Endothelial cell of umbilical vein (primary cell): Measurements from ENCODE around the gene BSG.

Experiments used
- POLR2A ChIP-seq: IDR thresholded peaks from 2 replicates; pipeline ENCODE4 v1.6.1; 2012; ENCODE audit warnings: low read depth, mild to moderate bottlenecking, control low read depth, low read length
- TF ChIP-seq, protein P1 (sequence below), 2 donors: IDR thresholded peaks; 1 replicate in 1 of 2; 2 replicates in 1 of 2; pipeline ENCODE4 v1.5.1; 2011; ENCODE audit warnings: low read length in 2 of 2, mild to moderate bottlenecking in 2 of 2, moderate library complexity in 2 of 2, control low read depth in 1 of 2, inconsistent platforms in 1 of 2, low read depth in 1 of 2; ENCODE audit not compliant: insufficient read depth in 1 of 2; ENCODE audit errors: extremely low read depth in 1 of 2

- TF ChIP-seq, protein P1, sequence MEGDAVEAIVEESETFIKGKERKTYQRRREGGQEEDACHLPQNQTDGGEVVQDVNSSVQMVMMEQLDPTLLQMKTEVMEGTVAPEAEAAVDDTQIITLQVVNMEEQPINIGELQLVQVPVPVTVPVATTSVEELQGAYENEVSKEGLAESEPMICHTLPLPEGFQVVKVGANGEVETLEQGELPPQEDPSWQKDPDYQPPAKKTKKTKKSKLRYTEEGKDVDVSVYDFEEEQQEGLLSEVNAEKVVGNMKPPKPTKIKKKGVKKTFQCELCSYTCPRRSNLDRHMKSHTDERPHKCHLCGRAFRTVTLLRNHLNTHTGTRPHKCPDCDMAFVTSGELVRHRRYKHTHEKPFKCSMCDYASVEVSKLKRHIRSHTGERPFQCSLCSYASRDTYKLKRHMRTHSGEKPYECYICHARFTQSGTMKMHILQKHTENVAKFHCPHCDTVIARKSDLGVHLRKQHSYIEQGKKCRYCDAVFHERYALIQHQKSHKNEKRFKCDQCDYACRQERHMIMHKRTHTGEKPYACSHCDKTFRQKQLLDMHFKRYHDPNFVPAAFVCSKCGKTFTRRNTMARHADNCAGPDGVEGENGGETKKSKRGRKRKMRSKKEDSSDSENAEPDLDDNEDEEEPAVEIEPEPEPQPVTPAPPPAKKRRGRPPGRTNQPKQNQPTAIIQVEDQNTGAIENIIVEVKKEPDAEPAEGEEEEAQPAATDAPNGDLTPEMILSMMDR (IDR thresholded peaks at IDR 0.05; ENCODE audit: extremely low read depth in 1 of 2, insufficient read depth in 1 of 2, low read depth in 1 of 2, low read length in 2 of 2): no peak
- no peak for TF ChIP-seq POLR2A
These were observed 37.8 kb downstream of the BSG start for GRCh38 chr19:610071-610800.
